ENCODE measurements around the gene ABCD2.
A peak's percentile ranks its signal among the peaks of the same experiment; 100 is the strongest.

ABCD2 gene

GRCh38 chr12:39619660-39620433 lies at the start of gene ABCD2:
Gene ABCD2, minus strand, starts transcription at chr12:39619803. Its CDS starts 188 bp downstream, at chr12:39619615.
- TF ChIP-seq CTCF (IDR thresholded peaks at IDR 0.05; ENCODE audit: low read depth, low read length): peak; percentile 14
- peak; percentile 28 for DNase-seq (ENCODE audit: extremely low read depth, low read depth)

- DNase-seq (ENCODE audit: extremely low read depth, low read depth): no peak
- no peak for TF ChIP-seq CTCF (IDR thresholded peaks at IDR 0.05; ENCODE audit: low read depth, low read length)
Observed at GRCh38 chr12:39660101-39660500, 40.5 kb upstream of the ABCD2 start.

- no peak for DNase-seq (ENCODE audit: extremely low read depth, low read depth)
- TF ChIP-seq CTCF (IDR thresholded peaks at IDR 0.05; ENCODE audit: low read depth, low read length): no peak
Observed at GRCh38 chr12:39647383-39647782, 27.8 kb upstream of the ABCD2 start.

- DNase-seq (ENCODE audit: extremely low read depth, low read depth): no peak
- no peak for TF ChIP-seq CTCF (IDR thresholded peaks at IDR 0.05; ENCODE audit: low read depth, low read length)
Observed at GRCh38 chr12:39646963-39647362, 27.4 kb upstream of the ABCD2 start.

GRCh38 chr12:39643052-39643451 lies 23.4 kb upstream of the ABCD2 start:
- TF ChIP-seq CTCF (IDR thresholded peaks at IDR 0.05; ENCODE audit: low read depth, low read length): no peak
- DNase-seq (ENCODE audit: extremely low read depth, low read depth): no peak

- no peak for TF ChIP-seq CTCF (IDR thresholded peaks at IDR 0.05; ENCODE audit: low read depth, low read length)
- no peak for DNase-seq (ENCODE audit: extremely low read depth, low read depth)
Observed at GRCh38 chr12:39638840-39639239, 19.2 kb upstream of the ABCD2 start.

GRCh38 chr12:39638178-39638577 lies 18.6 kb upstream of the ABCD2 start:
- no peak for TF ChIP-seq CTCF (IDR thresholded peaks at IDR 0.05; ENCODE audit: low read depth, low read length)
- DNase-seq (ENCODE audit: extremely low read depth, low read depth): no peak
